Measurements from ENCODE around the gene FBXO40. TPM values are rescaled to one million over a fixed set of nuclear protein-coding genes. Genes with fewer than 3 reads are reported as not detected.

Gene FBXO40
- total and polyA plus RNA-seq, 2 experiments from 2014 or later: not detected

DNA sequence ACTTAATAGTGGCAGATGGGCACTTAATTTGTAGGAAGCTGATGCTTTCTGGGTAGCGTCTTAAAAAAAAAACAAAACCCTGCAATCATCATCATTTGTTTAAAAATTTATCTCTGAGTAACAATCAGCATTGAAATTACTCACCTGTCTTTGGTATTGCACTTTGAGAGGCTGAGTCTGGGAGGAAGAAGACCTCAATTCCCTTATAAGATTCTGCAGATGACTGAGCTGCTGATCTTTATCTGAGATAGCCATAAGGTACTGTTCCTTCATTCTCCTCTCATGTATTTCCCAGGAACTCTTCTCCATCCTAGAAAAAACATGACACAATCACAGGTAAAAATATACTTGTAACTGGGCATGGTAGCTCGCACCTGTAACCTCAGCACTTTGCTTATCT lies 84.0 kb downstream of the FBXO40 start:
- no peaks in the 10 kb centered on the region for H3K4me1 ChIP-seq (ENCODE audit: insufficient read depth)
- H3K79me2 ChIP-seq: no peaks in the 10 kb centered on the region
- H3K9me3 ChIP-seq (ENCODE audit: low read depth): no peaks in the 10 kb centered on the region
- 97% methylated on average over 2 of the region's 2 CpGs for WGBS (ENCODE audit: low lambda C conversion rate, missing lambda C conversion rate)
- no peaks in the 10 kb centered on the region for H4K20me1 ChIP-seq (ENCODE audit: insufficient read depth, poor library complexity, severe bottlenecking)
- DNase-seq (ENCODE audit: low spot score): no peak
- H3K9me2 ChIP-seq (replicated peaks; ENCODE audit: insufficient read depth): no peaks in the 10 kb centered on the region
- no peak overlapping the region for H2AFZ ChIP-seq
- peaks cover 8% of the 10 kb centered on the region for H3K36me3 ChIP-seq (replicated peaks; ENCODE audit: insufficient read depth, low read depth)
- no peak overlapping the region for H3K4me2 ChIP-seq
- H3K4me3 ChIP-seq: no peak overlapping the region
- H3K27ac ChIP-seq: no peak overlapping the region
- TF ChIP-seq EZH2 (IDR thresholded peaks at IDR 0.05; ENCODE audit: borderline replicate concordance) (no peak), EZH2phosphoT487 (IDR thresholded peaks at IDR 0.05; ENCODE audit: low read depth, severe bottlenecking, unreplicated experiment) (no peak)
- TF ChIP-seq, protein P1, sequence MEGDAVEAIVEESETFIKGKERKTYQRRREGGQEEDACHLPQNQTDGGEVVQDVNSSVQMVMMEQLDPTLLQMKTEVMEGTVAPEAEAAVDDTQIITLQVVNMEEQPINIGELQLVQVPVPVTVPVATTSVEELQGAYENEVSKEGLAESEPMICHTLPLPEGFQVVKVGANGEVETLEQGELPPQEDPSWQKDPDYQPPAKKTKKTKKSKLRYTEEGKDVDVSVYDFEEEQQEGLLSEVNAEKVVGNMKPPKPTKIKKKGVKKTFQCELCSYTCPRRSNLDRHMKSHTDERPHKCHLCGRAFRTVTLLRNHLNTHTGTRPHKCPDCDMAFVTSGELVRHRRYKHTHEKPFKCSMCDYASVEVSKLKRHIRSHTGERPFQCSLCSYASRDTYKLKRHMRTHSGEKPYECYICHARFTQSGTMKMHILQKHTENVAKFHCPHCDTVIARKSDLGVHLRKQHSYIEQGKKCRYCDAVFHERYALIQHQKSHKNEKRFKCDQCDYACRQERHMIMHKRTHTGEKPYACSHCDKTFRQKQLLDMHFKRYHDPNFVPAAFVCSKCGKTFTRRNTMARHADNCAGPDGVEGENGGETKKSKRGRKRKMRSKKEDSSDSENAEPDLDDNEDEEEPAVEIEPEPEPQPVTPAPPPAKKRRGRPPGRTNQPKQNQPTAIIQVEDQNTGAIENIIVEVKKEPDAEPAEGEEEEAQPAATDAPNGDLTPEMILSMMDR (IDR thresholded peaks at IDR 0.05; ENCODE audit: poor library complexity): no peak
- H3K27me3 ChIP-seq: no peaks in the 10 kb centered on the region

Small RNAs within 50 kb of the gene (small RNA-seq; reads per million reads assigned to genes)
- gene RNU4-62P: not detected

Other genes with a start within 250 kb of the FBXO40 start
- gene POLQ, start 47.4 kb upstream of the FBXO40 start, total RNA-seq: 1.4 and 2.5 TPM in 2 replicates
- gene POLQ, start 47.4 kb upstream of the FBXO40 start, polyA plus RNA-seq: 0.68 and 1.3 TPM in 2 replicates
- not detected in 2 replicates for gene ARGFX, start 25.4 kb upstream of the FBXO40 start, total RNA-seq
- not detected in 2 replicates for gene ARGFX, start 25.4 kb upstream of the FBXO40 start, polyA plus RNA-seq
- 1.3 TPM in 2 replicates for gene HCLS1, start 67.5 kb downstream of the FBXO40 start, total RNA-seq
- gene HCLS1, start 67.5 kb downstream of the FBXO40 start, polyA plus RNA-seq: 1.1 TPM in 1 of 2 replicates, not detected in the other
- gene GOLGB1, start 156.4 kb downstream of the FBXO40 start, total RNA-seq: 54.5 and 70.2 TPM in 2 replicates
- gene GOLGB1, start 156.4 kb downstream of the FBXO40 start, polyA plus RNA-seq: 40.2 and 55.8 TPM in 2 replicates
- 21.8 and 24.1 TPM in 2 replicates for gene IQCB1, start 241.7 kb downstream of the FBXO40 start, total RNA-seq
- gene IQCB1, start 241.7 kb downstream of the FBXO40 start, polyA plus RNA-seq: 14.4 and 23.0 TPM in 2 replicates
- 3.6 and 7.4 TPM in 2 replicates for gene EAF2, start 241.8 kb downstream of the FBXO40 start, total RNA-seq
- 6.0 and 9.7 TPM in 2 replicates for gene EAF2, start 241.8 kb downstream of the FBXO40 start, polyA plus RNA-seq

All from hepatocyte (in vitro differentiated cells).